ENCODE results near the gene EHF.
"Not testable (repeated sequence)": the region's sequence is repeated elsewhere in the genome, so short reads cannot be mapped to it uniquely, and the experiment has no call there.

EHF gene

DNA sequence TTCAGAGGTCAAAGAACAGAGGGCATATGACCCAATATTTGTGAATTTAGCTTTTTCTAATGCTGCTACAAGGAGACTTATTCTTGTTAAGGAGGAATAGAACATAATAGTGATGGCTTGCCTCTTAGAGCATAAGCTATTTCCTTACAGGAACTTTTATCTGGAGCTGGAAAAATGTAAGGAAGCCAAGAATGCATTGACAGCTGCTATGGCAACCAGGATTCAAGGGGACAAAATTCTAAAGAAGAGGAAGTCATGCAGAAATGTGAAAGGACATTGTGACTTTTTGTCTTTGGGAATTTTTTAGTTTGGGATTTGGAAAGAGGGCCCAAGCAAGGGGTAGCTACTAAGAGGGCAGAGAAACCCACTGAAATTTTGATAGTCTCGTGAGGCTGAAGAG lies 51.1 kb downstream of the EHF start:
- Mint-ChIP-seq H3K27me3 (peaks cover 13% of the 10 kb centered on the region), H3K27ac (no peak overlapping the region), H3K4me3 (no peak overlapping the region), H3K4me1 (ENCODE audit: low read depth) (no peaks in the 10 kb centered on the region), H3K9me3 (ENCODE audit: low read depth) (no peaks in the 10 kb centered on the region), H3K36me3 (no peaks in the 10 kb centered on the region)

DNA sequence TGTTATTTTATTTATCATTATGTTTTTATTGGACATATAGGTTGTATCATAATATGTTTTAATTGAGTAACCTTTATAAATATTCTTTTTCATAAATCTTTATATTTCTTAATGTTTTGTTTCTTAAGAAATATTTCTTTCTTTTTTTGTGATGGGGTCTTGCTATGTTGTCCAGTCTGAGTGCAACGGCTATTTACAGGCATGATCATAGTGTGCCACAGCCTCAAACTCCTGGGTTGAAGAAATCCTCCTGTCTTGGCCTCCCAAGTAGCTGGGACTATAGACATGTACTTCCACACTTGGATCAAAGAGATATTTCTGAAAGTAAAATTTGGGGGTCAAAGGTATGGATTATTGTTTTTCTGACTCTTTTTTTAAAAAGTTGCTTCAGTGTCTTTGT lies 53.1 kb downstream of the EHF start:
- Mint-ChIP-seq H3K36me3 (no peaks in the 10 kb centered on the region), H3K27me3 (peaks cover 9% of the 10 kb centered on the region), H3K4me1 (ENCODE audit: low read depth) (no peaks in the 10 kb centered on the region), H3K27ac (no peak overlapping the region), H3K9me3 (ENCODE audit: low read depth) (no peaks in the 10 kb centered on the region), H3K4me3 (no peak overlapping the region)

DNA sequence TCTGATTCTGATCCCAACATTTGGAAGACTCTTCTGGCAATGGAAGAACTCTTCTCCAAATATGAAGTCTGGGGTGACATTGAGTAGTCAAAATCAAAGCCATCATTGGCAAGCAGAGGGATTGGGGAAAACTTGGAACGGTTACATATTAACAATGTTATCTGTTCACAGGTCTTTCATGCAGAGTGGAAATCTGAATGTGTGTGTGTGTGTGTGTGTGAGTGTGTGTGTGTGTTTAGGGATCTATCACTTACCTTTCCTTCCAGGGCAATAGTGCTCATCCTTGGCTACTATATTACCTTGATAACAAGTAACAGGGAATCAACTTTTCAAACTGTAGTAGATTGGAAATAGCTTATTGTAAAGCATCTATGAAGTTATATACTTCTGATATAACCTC lies 55.3 kb downstream of the EHF start:
- H3K27ac Mint-ChIP-seq = no peak overlapping the region
- peaks cover 14% of the 10 kb centered on the region for H3K27me3 Mint-ChIP-seq

DNA sequence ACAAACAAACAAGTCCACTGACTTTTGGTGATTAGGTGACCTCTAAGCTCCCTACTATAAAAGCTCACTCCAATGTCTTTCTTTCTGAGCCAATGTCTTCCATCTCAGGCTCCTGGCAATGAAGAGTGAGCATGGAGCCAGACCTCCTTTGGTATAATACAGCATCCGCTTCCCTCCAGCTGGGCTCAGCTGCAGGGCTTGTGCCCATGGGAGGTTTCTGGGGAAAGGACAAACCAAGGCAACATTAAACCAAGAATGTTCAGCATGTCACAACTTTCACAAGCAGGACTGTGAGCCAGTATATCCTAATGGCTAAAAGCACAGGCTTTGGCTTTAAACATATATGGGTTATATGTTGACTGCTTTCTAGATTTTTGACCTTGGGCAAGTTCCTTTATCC lies 58.8 kb downstream of the EHF start:
- no peaks in the 10 kb centered on the region for H3K36me3 Mint-ChIP-seq
- no peaks in the 10 kb centered on the region for H3K9me3 Mint-ChIP-seq (ENCODE audit: low read depth)
- H3K27me3 Mint-ChIP-seq = peaks cover 18% of the 10 kb centered on the region

More for the DNA sequence above, 55.3 kb downstream of the EHF start:
- no peak overlapping the region for H3K4me3 Mint-ChIP-seq
- no peaks in the 10 kb centered on the region for H3K9me3 Mint-ChIP-seq (ENCODE audit: low read depth)
- no peaks in the 10 kb centered on the region for H3K4me1 Mint-ChIP-seq (ENCODE audit: low read depth)
- H3K36me3 Mint-ChIP-seq = no peaks in the 10 kb centered on the region

DNA sequence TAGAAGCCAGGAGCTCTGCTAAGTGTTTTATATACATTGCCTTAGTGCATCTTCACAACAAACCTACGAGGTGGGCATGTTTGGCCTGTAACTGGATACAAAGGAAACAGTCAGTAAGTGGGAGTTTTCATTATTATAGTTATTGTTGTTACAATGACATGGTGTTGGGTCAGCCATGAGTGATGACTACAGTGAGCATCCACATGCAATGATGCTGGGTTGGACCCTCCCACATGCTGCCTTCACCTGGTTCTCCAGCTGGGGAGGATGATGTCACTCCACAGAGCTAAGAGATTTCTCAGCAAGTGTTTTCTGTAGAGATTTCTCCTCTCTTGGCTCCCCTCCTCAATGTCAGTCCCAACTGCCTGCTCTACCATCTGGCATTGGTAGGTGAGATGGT lies 59.3 kb downstream of the EHF start:
- Mint-ChIP-seq H3K9me3 (ENCODE audit: low read depth) (no peaks in the 10 kb centered on the region), H3K27ac (no peak overlapping the region), H3K36me3 (no peaks in the 10 kb centered on the region), H3K27me3 (peaks cover 18% of the 10 kb centered on the region), H3K4me1 (ENCODE audit: low read depth) (no peaks in the 10 kb centered on the region), H3K4me3 (no peak overlapping the region)

More for the DNA sequence above, 58.8 kb downstream of the EHF start:
- no peak overlapping the region for H3K27ac Mint-ChIP-seq
- H3K4me3 Mint-ChIP-seq = no peak overlapping the region
- H3K4me1 Mint-ChIP-seq (ENCODE audit: low read depth) = no peaks in the 10 kb centered on the region

DNA sequence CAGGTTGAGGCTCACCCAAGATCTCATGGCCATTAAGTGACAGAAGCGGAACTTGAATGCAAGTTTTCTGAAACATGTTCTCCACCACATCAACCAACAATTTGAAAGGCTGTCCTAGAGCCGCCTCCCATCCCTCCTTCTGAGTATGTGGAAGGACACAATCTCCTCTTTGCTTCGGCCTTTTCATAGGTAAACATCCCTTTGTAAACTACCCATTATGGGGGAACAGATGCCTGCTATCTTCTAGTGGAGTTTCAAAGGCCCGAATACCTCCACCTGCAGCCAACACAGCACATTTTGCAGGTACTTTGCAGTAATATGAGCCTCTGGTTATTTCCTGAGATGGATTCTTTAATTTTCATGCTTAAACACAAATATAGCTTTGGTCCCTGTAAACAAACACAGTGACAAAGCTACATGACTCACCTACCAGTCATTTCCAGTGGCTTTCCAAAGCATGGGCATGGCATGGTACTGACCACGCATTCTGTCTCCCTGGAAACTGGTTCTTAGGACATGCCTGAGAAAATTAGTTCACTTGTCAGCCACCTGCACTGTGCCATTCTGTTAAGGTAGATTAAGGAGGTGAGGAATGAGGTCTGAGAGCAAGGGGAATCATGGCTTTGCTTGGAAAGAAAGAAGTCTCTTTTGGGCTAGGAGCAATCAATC lies 60.2 kb downstream of the EHF start:
- Mint-ChIP-seq H3K36me3 (no peaks in the 10 kb centered on the region), H3K9me3 (ENCODE audit: low read depth) (no peaks in the 10 kb centered on the region), H3K27ac (no peak overlapping the region), H3K27me3 (peaks cover 17% of the 10 kb centered on the region), H3K4me1 (ENCODE audit: low read depth) (no peaks in the 10 kb centered on the region), H3K4me3 (no peak overlapping the region)

DNA sequence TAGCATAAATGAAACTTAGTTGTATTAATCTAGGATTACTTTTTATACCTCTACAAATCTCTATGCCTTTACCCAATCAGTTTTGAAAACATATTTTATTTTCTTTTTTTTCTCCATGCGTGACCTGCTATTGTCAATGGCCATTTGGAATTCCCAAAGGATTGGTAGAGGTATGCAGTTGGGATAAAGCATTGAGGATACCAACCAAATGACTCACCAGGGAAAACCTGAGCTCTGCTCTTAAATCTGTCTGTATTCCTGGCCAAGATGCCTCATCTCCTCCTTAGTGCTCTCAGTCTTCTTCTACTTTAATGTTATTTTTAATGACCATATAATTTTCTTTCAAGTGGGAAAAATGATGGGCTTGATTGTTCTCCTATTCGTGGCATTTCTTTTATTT lies 61.9 kb downstream of the EHF start:
- Mint-ChIP-seq H3K9me3 (ENCODE audit: low read depth) (no peaks in the 10 kb centered on the region), H3K4me3 (no peak overlapping the region), H3K36me3 (no peaks in the 10 kb centered on the region), H3K4me1 (ENCODE audit: low read depth) (no peaks in the 10 kb centered on the region), H3K27me3 (peaks cover 9% of the 10 kb centered on the region), H3K27ac (no peak overlapping the region)

DNA sequence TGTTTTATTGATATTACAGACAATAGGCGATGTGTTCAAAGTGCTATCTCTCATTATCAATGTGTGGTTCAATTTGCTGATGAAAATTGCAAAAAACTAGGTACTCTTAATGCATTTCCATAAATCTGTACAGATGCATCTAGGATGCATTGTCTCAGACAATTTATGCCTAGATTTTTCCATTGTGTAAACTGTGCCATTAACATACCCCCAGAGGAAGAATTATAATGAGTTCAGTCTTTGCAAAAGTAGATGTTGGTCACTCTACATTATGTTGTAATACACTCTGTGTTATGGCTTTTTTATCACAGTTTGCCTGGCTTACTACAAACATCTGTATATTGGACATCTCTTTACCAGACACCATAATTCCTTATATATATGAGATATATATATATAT lies 62.5 kb downstream of the EHF start:
- Mint-ChIP-seq H3K36me3 (no peaks in the 10 kb centered on the region), H3K27me3 (peaks cover 9% of the 10 kb centered on the region), H3K9me3 (ENCODE audit: low read depth) (no peaks in the 10 kb centered on the region), H3K27ac (no peak overlapping the region), H3K4me3 (no peak overlapping the region), H3K4me1 (ENCODE audit: low read depth) (no peaks in the 10 kb centered on the region)

DNA sequence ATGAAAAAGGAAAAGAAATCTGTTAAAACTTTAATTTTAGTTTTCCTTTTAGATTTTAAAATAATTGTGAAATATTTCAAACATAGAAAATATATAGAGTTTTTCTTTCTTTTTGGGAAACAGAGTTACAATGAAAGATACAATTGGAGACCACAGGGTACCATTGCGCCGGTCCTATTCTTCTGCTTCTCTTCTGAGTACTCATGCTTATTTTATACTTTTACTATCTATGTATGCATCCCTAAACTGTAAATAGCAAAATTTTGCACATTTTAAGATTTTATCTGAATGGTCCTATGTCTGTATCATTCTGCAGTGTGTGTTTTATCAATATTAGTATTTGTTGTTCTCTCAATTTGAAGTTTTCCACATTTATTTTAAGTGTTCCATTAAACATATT lies 65.0 kb downstream of the EHF start:
- Mint-ChIP-seq H3K4me1 (ENCODE audit: low read depth) (no peaks in the 10 kb centered on the region), H3K36me3 (no peaks in the 10 kb centered on the region), H3K9me3 (ENCODE audit: low read depth) (no peaks in the 10 kb centered on the region), H3K27me3 (peaks cover 5% of the 10 kb centered on the region), H3K27ac (no peak overlapping the region), H3K4me3 (no peak overlapping the region)

DNA sequence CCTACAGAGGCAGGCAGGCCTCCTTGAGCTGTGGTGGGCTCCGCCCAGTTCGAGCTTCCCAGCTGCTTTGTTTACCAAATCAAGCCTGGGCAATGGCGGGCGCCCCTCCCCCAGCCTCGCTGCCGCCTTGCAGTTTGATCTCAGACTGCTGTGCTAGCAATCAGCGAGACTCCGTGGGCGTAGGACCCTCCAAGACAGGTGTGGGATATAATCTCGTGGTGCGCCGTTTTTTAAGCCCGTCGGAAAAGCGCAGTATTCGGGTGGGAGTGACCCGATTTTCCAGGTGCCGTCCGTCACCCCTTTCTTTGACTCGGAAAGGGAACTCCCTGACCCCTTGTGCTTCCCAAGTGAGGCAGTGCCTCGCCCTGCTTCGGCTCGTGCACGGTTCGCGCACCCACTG lies 71.4 kb downstream of the EHF start:
- H3K36me3 Mint-ChIP-seq; H3K4me1 Mint-ChIP-seq (ENCODE audit: low read depth); H3K4me3 Mint-ChIP-seq: not testable (repeated sequence)

DNA sequence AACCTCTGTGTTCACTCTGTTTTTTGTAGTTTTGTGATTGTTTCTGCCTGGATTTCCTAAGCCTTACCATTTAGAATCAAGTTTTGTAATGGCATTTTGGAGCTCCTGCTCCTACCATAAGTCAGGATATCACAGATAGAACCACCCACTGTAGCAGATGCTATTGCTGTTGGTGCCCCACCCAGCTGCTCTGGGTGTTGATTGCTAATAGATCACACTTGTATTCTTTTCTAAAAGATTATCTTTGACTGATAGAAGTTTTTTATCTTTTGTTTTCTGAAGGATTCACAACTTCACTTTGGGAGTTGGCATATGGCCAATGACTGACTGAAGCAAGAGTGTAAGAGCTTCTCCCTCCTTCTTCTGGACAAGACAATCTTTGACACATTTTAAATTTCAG lies 76.0 kb downstream of the EHF start:
- Mint-ChIP-seq H3K27ac (no peak overlapping the region), H3K27me3 (peaks cover 21% of the 10 kb centered on the region)

More for the DNA sequence above, 71.4 kb downstream of the EHF start:
- Mint-ChIP-seq H3K27me3 (peaks cover 14% of the 10 kb centered on the region), H3K9me3 (ENCODE audit: low read depth) (peaks cover 12% of the 10 kb centered on the region)
- not testable (repeated sequence) for H3K27ac Mint-ChIP-seq

DNA sequence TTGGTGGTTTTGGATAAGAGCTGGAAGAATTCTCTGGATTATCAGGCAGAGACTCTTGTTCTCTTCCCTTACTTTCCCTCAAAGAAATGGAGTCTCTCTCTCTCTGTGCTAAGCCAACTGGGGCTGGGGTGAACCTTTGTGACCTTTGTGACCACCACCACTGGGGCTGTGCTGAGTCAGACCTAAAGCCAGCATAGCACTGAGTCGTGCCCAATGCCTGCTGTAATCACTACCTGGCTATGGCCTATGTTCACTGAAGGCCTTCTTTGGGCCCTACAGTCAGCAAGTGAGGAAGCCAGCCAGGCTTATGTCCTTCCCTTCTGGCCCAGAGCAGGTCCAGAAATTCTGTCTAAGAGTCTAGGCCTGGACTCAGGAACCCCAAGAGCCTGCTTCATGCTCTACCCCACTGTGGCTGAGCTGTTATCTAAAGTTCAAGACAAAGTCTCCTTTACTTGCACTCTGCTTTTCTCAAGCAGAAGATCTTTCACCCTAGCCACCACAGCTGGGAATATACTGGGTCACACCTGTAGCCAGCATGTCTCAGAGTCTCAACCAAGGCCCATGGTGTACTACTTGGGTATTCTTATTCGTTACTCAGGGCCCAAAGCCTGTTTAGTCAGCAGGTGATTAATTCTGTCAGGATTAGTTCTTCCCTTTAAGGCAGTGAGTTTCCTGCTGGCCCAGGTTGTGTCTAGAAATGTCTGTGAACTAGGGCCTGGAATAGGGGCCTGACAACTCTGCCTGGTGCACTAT lies 86.0 kb downstream of the EHF start:
- Mint-ChIP-seq H3K9me3 (ENCODE audit: low read depth) (peaks cover 6% of the 10 kb centered on the region), H3K36me3 (peaks cover 2% of the 10 kb centered on the region), H3K27me3 (peaks cover 5% of the 10 kb centered on the region), H3K4me1 (ENCODE audit: low read depth) (no peaks in the 10 kb centered on the region), H3K27ac (no peak overlapping the region), H3K4me3 (no peak overlapping the region)

More for the DNA sequence above, 76.0 kb downstream of the EHF start:
- H3K36me3 Mint-ChIP-seq = peaks cover 2% of the 10 kb centered on the region
- peaks cover 12% of the 10 kb centered on the region for H3K9me3 Mint-ChIP-seq (ENCODE audit: low read depth)
- H3K4me1 Mint-ChIP-seq (ENCODE audit: low read depth) = no peaks in the 10 kb centered on the region
- H3K4me3 Mint-ChIP-seq = no peak overlapping the region

DNA sequence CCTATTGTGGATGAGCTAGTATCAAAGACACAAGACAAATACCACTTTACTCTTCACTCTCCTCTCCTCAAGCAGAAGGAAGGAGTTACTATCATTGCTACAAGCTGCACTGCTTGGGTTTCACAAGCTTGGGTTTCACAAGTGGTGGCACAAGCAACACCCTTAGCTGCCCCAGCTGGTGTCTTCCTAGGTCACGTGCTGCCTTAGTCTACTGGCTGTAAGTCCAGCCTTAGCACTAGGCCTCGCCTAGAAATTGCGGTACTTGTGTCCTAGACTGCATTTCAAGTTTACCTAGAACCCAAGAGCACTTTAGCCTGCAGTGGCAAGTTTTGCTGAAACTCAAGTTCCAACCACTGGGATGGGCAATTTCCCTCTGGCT lies 86.6 kb downstream of the EHF start:
- Mint-ChIP-seq H3K36me3 (peaks cover 8% of the 10 kb centered on the region), H3K4me1 (ENCODE audit: low read depth) (no peaks in the 10 kb centered on the region), H3K4me3 (no peak overlapping the region), H3K9me3 (ENCODE audit: low read depth) (peaks cover 10% of the 10 kb centered on the region), H3K27me3 (peaks cover 5% of the 10 kb centered on the region), H3K27ac (no peak overlapping the region)
